Mucosa of descending colon (tissue), 3 donors: Measurements from ENCODE around the gene ARL6IP6. TPM values are rescaled to one million over a fixed set of nuclear protein-coding genes. Genes with fewer than 3 reads are reported as not detected.

Experiments used
- ATAC-seq: fragments of 200-7000 bp; cut with Tn5 transposase; one replicate; pipeline ENCODE4 v1.9.1; 2020; ENCODE audit warnings: mild to moderate bottlenecking, moderate library complexity
- DNase-seq, 3 donors: peaks; one replicate each; pipeline ENCODE4 v3.0.0-alpha.2; 2020
- H3K36me3 ChIP-seq: fragments of 200-600 bp; one replicate; pipeline ENCODE4 v1.8.0; 2021; ENCODE audit warnings: low read depth, mild to moderate bottlenecking
- H3K4me1 ChIP-seq: fragments of 200-600 bp; one replicate; pipeline ENCODE4 v1.8.0; 2021; ENCODE audit warnings: low read depth, mild to moderate bottlenecking
- H3K4me3 ChIP-seq: fragments of 200-600 bp; one replicate; pipeline ENCODE4 v1.8.0; 2021; ENCODE audit warnings: mild to moderate bottlenecking
- H3K9me3 ChIP-seq: fragments of 200-600 bp; one replicate; pipeline ENCODE4 v1.8.0; 2021; ENCODE audit warnings: mild to moderate bottlenecking
- CTCF ChIP-seq: fragments of 200-600 bp; IDR thresholded peaks from one replicate; pipeline ENCODE4 v1.8.0; 2022; ENCODE audit warnings: antibody characterized with exemption, mild to moderate bottlenecking
- intact Hi-C, 2 donors: fragments of 100-400 bp; cut with DNase I in 1 of 2; cut with micrococcal nuclease in 1 of 2; formaldehyde crosslinking; loops; one replicate each; pipeline versions ENCODE4 v1.11.0 to v1.11.1; 2022; cut with DNase I, micrococcal nuclease
- total RNA-seq, 3 donors: library from RNA; stranded (reverse); fragmentation: NEBNext Ultra II Directional in 2 of 3; extraction: Animal tissue kit (Norgen Biotek cat#: 25700) in 2 of 3; gene quantifications; one replicate each; pipeline versions ENCODE4 v1.2.1 to v1.2.4, GENCODE V29; 2021 to 2023
- donor health status: DM: no; HTN: no; CAD: no; lungs with moderate emphysema.
- donor health status: DM: no; HTN: no; CAD: no.
- donor health status: DM: no; HTN: yes; CAD: no.

ARL6IP6 gene
- total RNA-seq, 3 donors from 2014 or later, result 12.5 to 19.3 (median 14.8) TPM

- H3K9me3 ChIP-seq, result peaks cover 3% of the 10 kb centered on the region
- H3K4me3 ChIP-seq, result no peak overlapping the region
- intact Hi-C loops, result no loop called here
- DNase-seq (no peak), ATAC-seq (no peak)
- no peak for TF ChIP-seq CTCF
- no peaks in the 10 kb centered on the region for H3K4me1 ChIP-seq
- H3K36me3 ChIP-seq, result no peaks in the 10 kb centered on the region
Observed at GRCh38 chr2:152701198-152701597, 17.2 kb upstream of the ARL6IP6 start.

GRCh38 chr2:152706477-152707021, 11.9 kb upstream of the ARL6IP6 start:
- H3K4me1 ChIP-seq, result no peaks in the 10 kb centered on the region
- ATAC-seq, result no peak

GRCh38 chr2:152708742-152709141, 9.7 kb upstream of the ARL6IP6 start:
- H3K9me3 ChIP-seq, result no peaks in the 10 kb centered on the region
- H3K4me1 ChIP-seq, result no peaks in the 10 kb centered on the region
- no peak for DNase-seq
- intact Hi-C loops, result no loop called here
- ATAC-seq, result no peak
- H3K4me3 ChIP-seq, result no peak overlapping the region
- no peak for TF ChIP-seq CTCF
- no peaks in the 10 kb centered on the region for H3K36me3 ChIP-seq

More at GRCh38 chr2:152706477-152707021, 11.9 kb upstream of the ARL6IP6 start:
- no peaks in the 10 kb centered on the region for H3K36me3 ChIP-seq
- TF ChIP-seq CTCF, result no peak
- peaks cover 3% of the 10 kb centered on the region for H3K9me3 ChIP-seq
- DNase-seq, result no peak
- no peak overlapping the region for H3K4me3 ChIP-seq
- intact Hi-C loops, result no loop called here

GRCh38 chr2:152710713-152711112, 7.7 kb upstream of the ARL6IP6 start:
- Histone ChIP-seq H3K4me1 (peaks cover under 1% of the 10 kb centered on the region), H3K36me3 (no peaks in the 10 kb centered on the region), H3K9me3 (no peaks in the 10 kb centered on the region), H3K4me3 (no peak overlapping the region)
- TF ChIP-seq CTCF, result no peak
- ATAC-seq (no peak), DNase-seq (no peak)
- intact Hi-C loops, result no loop called here

- Histone ChIP-seq H3K36me3 (no peaks in the 10 kb centered on the region), H3K4me1 (peaks cover 20% of the 10 kb centered on the region)
- no peak for TF ChIP-seq CTCF
Observed at GRCh38 chr2:152715112-152715511, 3.3 kb upstream of the ARL6IP6 start.

More at GRCh38 chr2:152715112-152715511, 3.3 kb upstream of the ARL6IP6 start:
- no peak for ATAC-seq
- Histone ChIP-seq H3K9me3 (no peaks in the 10 kb centered on the region), H3K4me3 (no peak overlapping the region)
- intact Hi-C loops, result no loop called here
- DNase-seq, result no peak
